Endodermal cell (in vitro differentiated cells): ENCODE results near the gene AGO1. TPM values are rescaled to one million over a fixed set of nuclear protein-coding genes. Genes with fewer than 3 reads are reported as not detected.

Source experiments
- DNase-seq: peaks from one replicate; pipeline ENCODE4 v3.0.0-alpha.2; 2017
- H3K27ac ChIP-seq: 2 replicates; pipeline ENCODE4 v1.5.1; 2013; ENCODE audit warnings: mild to moderate bottlenecking, low read depth, low read length, moderate library complexity
- H3K27me3 ChIP-seq: 2 replicates; pipeline ENCODE4 v1.6.1; 2013; ENCODE audit warnings: mild to moderate bottlenecking, low read length, moderate library complexity; ENCODE audit not compliant: insufficient read depth, control insufficient read depth, poor library complexity, severe bottlenecking
- H3K36me3 ChIP-seq: 2 replicates; pipeline ENCODE4 v1.7.0; 2013; ENCODE audit warnings: mild to moderate bottlenecking, low read length, moderate library complexity; ENCODE audit not compliant: control insufficient read depth, insufficient read depth
- H3K4me1 ChIP-seq: one replicate; pipeline ENCODE4 v1.7.0; 2013; ENCODE audit warnings: low read length; ENCODE audit not compliant: control insufficient read depth, insufficient read depth
- H3K4me3 ChIP-seq: 2 replicates; pipeline ENCODE4 v1.5.1; 2013; ENCODE audit warnings: mild to moderate bottlenecking, low read length, moderate library complexity
- H3K9ac ChIP-seq: 2 replicates; pipeline ENCODE4 v1.6.1; 2013; ENCODE audit warnings: mild to moderate bottlenecking, low read length, moderate library complexity; ENCODE audit not compliant: poor library complexity, severe bottlenecking; ENCODE audit errors: extremely low read depth
- H3K9me3 ChIP-seq: 2 replicates; pipeline ENCODE4 v1.6.1; 2013; ENCODE audit warnings: mild to moderate bottlenecking, low read length, moderate library complexity; ENCODE audit not compliant: control insufficient read depth
- H3K27ac Mint-ChIP-seq: 2 replicates; pipeline ENCODE4 v1.8.0; 2020; ENCODE audit warnings: mixed read lengths
- H3K27me3 Mint-ChIP-seq: 2 replicates; pipeline ENCODE4 v1.8.0; 2021; ENCODE audit warnings: mild to moderate bottlenecking, mixed read lengths; ENCODE audit not compliant: insufficient read depth
- H3K36me3 Mint-ChIP-seq: 2 replicates; pipeline ENCODE4 v1.8.0; 2020; ENCODE audit warnings: low read depth, mixed read lengths
- H3K4me1 Mint-ChIP-seq: 2 replicates; pipeline ENCODE4 v1.8.0; 2020; ENCODE audit warnings: mixed read lengths
- H3K4me3 Mint-ChIP-seq: 2 replicates; pipeline ENCODE4 v1.8.0; 2020; ENCODE audit warnings: mild to moderate bottlenecking, moderate library complexity, mixed read lengths
- H3K9me3 Mint-ChIP-seq: 2 replicates; pipeline ENCODE4 v1.8.0; 2020; ENCODE audit warnings: mild to moderate bottlenecking, mixed read lengths
- WGBS, 2 experiments: methylation state at CpG; one replicate each; pipeline versions ENCODE4 v1.1.5 to v1.1.7; 2013; ENCODE audit warnings: missing lambda C conversion rate in 2 of 2, mixed read lengths in 1 of 2; ENCODE audit not compliant: insufficient coverage in 1 of 2, insufficient read length in 1 of 2; 5-methylcytosine and 5-hydroxymethylcytosine counted together
- total RNA-seq, 2 donors: library from RNA; stranded (reverse); fragmentation: NEBNext Ultra II Directional in 1 of 2; extraction: Animal tissue kit (Norgen Biotek cat#: 25700) in 1 of 2; gene quantifications; 2 replicates in 1 of 2; 3 replicates in 1 of 2; pipeline ENCODE4 v1.2.1, GENCODE V29; 2021
- TF ChIP-seq, protein P1 (sequence below): fragments of 200-600 bp; sonication (generic); conservative IDR thresholded peaks from 2 replicates; pipeline ENCODE4 v1.5.0; 2021; ENCODE audit warnings: antibody characterized with exemption, mild to moderate bottlenecking

AGO1 gene
- total RNA-seq, 2 donors from 2014 or later, result 54.5 to 65.7 TPM

DNA sequence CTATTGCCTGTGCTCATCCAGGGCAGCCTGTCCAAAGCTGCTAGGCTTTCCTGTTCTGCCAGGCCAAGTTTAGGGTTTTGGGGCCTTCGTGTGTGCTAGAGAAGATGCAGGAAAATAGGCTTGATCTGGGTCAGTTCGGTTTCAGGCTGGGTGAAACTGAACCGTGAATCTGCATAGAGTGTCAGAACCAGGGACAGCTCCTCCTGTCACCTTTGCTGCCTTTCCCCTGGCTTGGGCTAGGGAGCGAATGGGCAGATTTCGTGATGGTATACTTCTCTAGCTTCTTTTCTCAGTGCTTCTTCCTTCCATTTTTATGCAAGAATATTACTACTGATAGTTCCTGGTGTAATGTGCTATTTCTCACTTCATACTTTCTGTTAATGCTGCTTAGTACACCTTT, 6.0 kb upstream of the AGO1 start:
- H3K27me3 Mint-ChIP-seq, result no peaks in the 10 kb centered on the region
- no peak overlapping the region for H3K27ac Mint-ChIP-seq
- Histone ChIP-seq H3K27me3 (no peaks in the 10 kb centered on the region), H3K4me3 (no peak overlapping the region), H3K27ac (no peak overlapping the region), H3K9ac (no peak overlapping the region), H3K9me3 (no peaks in the 10 kb centered on the region), H3K4me1 (no peaks in the 10 kb centered on the region), H3K36me3 (no peaks in the 10 kb centered on the region)
- DNase-seq, result peak; percentile 86
- WGBS, 2 experiments, result 30 to 35% methylated on average over 4 to 5 of the region's 5 CpGs
- H3K36me3 Mint-ChIP-seq, result no peaks in the 10 kb centered on the region
- TF ChIP-seq, protein P1, sequence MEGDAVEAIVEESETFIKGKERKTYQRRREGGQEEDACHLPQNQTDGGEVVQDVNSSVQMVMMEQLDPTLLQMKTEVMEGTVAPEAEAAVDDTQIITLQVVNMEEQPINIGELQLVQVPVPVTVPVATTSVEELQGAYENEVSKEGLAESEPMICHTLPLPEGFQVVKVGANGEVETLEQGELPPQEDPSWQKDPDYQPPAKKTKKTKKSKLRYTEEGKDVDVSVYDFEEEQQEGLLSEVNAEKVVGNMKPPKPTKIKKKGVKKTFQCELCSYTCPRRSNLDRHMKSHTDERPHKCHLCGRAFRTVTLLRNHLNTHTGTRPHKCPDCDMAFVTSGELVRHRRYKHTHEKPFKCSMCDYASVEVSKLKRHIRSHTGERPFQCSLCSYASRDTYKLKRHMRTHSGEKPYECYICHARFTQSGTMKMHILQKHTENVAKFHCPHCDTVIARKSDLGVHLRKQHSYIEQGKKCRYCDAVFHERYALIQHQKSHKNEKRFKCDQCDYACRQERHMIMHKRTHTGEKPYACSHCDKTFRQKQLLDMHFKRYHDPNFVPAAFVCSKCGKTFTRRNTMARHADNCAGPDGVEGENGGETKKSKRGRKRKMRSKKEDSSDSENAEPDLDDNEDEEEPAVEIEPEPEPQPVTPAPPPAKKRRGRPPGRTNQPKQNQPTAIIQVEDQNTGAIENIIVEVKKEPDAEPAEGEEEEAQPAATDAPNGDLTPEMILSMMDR, result no peak
- no peak overlapping the region for H3K4me3 Mint-ChIP-seq
- H3K4me1 Mint-ChIP-seq, result no peaks in the 10 kb centered on the region
- no peaks in the 10 kb centered on the region for H3K9me3 Mint-ChIP-seq

DNA sequence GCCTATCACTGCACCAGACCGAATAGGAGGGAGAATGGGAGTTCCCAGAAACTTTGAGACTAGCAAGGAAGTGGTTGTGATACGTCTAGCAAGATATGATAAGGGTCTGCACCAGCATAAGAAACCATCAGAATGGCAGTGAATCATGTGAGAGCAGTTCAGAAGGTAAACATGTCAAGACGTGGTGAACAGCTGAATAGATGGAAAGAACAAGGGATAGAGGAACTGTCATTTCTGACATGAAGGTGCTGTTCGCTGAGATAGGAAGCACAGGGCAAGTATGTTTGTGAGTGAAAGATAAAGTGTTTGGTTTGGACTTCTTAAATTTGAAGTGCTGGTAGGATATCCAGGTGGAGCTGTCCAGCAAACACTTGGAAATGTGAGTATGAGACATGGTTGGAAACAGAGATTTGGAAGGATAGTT, 1.1 kb upstream of the AGO1 start:
- Mint-ChIP-seq H3K9me3 (no peaks in the 10 kb centered on the region), H3K4me1 (peaks cover 27% of the 10 kb centered on the region), H3K27me3 (no peaks in the 10 kb centered on the region), H3K36me3 (no peaks in the 10 kb centered on the region), H3K4me3 (no peak overlapping the region), H3K27ac (no peak overlapping the region)
- TF ChIP-seq, protein P1, result no peak
- Histone ChIP-seq H3K9me3 (no peaks in the 10 kb centered on the region), H3K4me1 (peaks cover 8% of the 10 kb centered on the region), H3K4me3 (no peak overlapping the region), H3K27me3 (no peaks in the 10 kb centered on the region), H3K27ac (no peak overlapping the region), H3K36me3 (no peaks in the 10 kb centered on the region), H3K9ac (no peak overlapping the region)
- no peak for DNase-seq
- 86 to 93% methylated on average over 4 of the region's 4 CpGs for WGBS, 2 experiments

DNA sequence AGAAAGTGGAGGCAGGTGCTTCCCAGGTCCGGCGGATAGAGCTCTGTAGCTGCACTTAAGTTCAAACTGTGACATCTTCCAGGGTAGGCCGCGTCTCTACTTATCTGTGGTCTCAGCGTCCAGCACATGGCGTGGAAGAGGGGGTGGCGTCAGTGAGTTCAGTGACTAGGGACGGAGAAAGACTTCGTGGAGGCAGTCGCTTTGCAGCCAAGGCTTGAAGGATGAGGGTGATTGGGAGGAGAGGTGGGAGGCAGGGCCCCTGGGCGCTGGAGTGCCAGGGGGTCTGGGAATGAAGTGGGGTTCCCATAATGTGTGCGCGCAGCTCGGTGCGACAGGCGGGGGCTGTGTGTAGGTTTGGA, 444 bp upstream of the AGO1 start:
- WGBS, 2 experiments, result 73% methylated on average over 16 of the region's 16 CpGs; no CpG with 5 or more reads in 1 of the 2 experiments
- peak overlapping the region; percentile 97 for H3K4me3 Mint-ChIP-seq
- H3K4me3 ChIP-seq, result no peak overlapping the region

More for the DNA sequence above, 444 bp upstream of the AGO1 start:
- H3K4me1 ChIP-seq, result peaks cover 15% of the 10 kb centered on the region
- TF ChIP-seq, protein P1, result no peak
- no peaks in the 10 kb centered on the region for H3K36me3 ChIP-seq
- no peaks in the 10 kb centered on the region for H3K27me3 Mint-ChIP-seq
- DNase-seq, result no peak
- no peaks in the 10 kb centered on the region for H3K9me3 ChIP-seq
- no peak overlapping the region for H3K27ac ChIP-seq
- H3K9me3 Mint-ChIP-seq, result no peaks in the 10 kb centered on the region
- no peak overlapping the region for H3K9ac ChIP-seq
- peaks cover 34% of the 10 kb centered on the region for H3K4me1 Mint-ChIP-seq
- no peaks in the 10 kb centered on the region for H3K36me3 Mint-ChIP-seq
- peak overlapping the region; percentile 41 for H3K27ac Mint-ChIP-seq
- no peaks in the 10 kb centered on the region for H3K27me3 ChIP-seq
